ENCODE data around the gene FGF18.
A peak's percentile ranks its signal among the peaks of the same experiment; 100 is the strongest.

The FGF18 gene

GRCh38 chr5:171416160-171417049, 3.0 kb upstream of the FGF18 start:
- Histone ChIP-seq H3K4me1 (ENCODE audit: control insufficient read depth, insufficient read depth, low read length) (peaks cover 21% of the 10 kb centered on the region), H3K27me3 (ENCODE audit: control insufficient read depth, insufficient read depth, low read length) (no peaks in the 10 kb centered on the region), H3K4me2 (ENCODE audit: low read length) (no peak overlapping the region), H3K4me3 (ENCODE audit: low read length) (no peak overlapping the region), H3K9me3 (replicated peaks; ENCODE audit: low read length) (no peaks in the 10 kb centered on the region), H3K36me3 (ENCODE audit: insufficient read depth, low read length) (peaks cover 31% of the 10 kb centered on the region), H3K9ac (ENCODE audit: low read depth, low read length) (no peak overlapping the region)

GRCh38 chr5:171418316-171418981, 998 bp upstream of the FGF18 start:
- Histone ChIP-seq H3K4me1 (ENCODE audit: control insufficient read depth, insufficient read depth, low read length) (peaks cover 21% of the 10 kb centered on the region), H3K4me3 (ENCODE audit: low read length) (peak overlapping the region; percentile 62), H3K9ac (ENCODE audit: low read depth, low read length) (no peak overlapping the region), H3K36me3 (ENCODE audit: insufficient read depth, low read length) (peaks cover 12% of the 10 kb centered on the region), H3K27me3 (ENCODE audit: control insufficient read depth, insufficient read depth, low read length) (no peaks in the 10 kb centered on the region), H3K4me2 (ENCODE audit: low read length) (peak overlapping the region; percentile 86), H3K9me3 (replicated peaks; ENCODE audit: low read length) (no peaks in the 10 kb centered on the region)

- Histone ChIP-seq H3K4me2 (ENCODE audit: low read length) (peak overlapping the region; percentile 86), H3K27me3 (ENCODE audit: control insufficient read depth, insufficient read depth, low read length) (no peaks in the 10 kb centered on the region), H3K9ac (ENCODE audit: low read depth, low read length) (no peak overlapping the region), H3K4me1 (ENCODE audit: control insufficient read depth, insufficient read depth, low read length) (peaks cover 21% of the 10 kb centered on the region), H3K36me3 (ENCODE audit: insufficient read depth, low read length) (peaks cover 4% of the 10 kb centered on the region), H3K4me3 (ENCODE audit: low read length) (peak overlapping the region; percentile 59), H3K9me3 (replicated peaks; ENCODE audit: low read length) (no peaks in the 10 kb centered on the region)
These were observed 412 bp downstream of the FGF18 start for GRCh38 chr5:171419688-171420430.

GRCh38 chr5:171420431-171421241, 1.2 kb downstream of the FGF18 start:
- Histone ChIP-seq H3K9me3 (replicated peaks; ENCODE audit: low read length) (no peaks in the 10 kb centered on the region), H3K4me2 (ENCODE audit: low read length) (peak overlapping the region; percentile 86), H3K9ac (ENCODE audit: low read depth, low read length) (no peak overlapping the region), H3K4me3 (ENCODE audit: low read length) (peak overlapping the region; percentile 35), H3K36me3 (ENCODE audit: insufficient read depth, low read length) (peaks cover 4% of the 10 kb centered on the region), H3K27me3 (ENCODE audit: control insufficient read depth, insufficient read depth, low read length) (no peaks in the 10 kb centered on the region), H3K4me1 (ENCODE audit: control insufficient read depth, insufficient read depth, low read length) (peaks cover 21% of the 10 kb centered on the region)

- Histone ChIP-seq H3K4me3 (ENCODE audit: low read length) (no peak overlapping the region), H3K4me2 (ENCODE audit: low read length) (peak overlapping the region; percentile 66), H3K4me1 (ENCODE audit: control insufficient read depth, insufficient read depth, low read length) (peaks cover 21% of the 10 kb centered on the region), H3K9ac (ENCODE audit: low read depth, low read length) (no peak overlapping the region), H3K27me3 (ENCODE audit: control insufficient read depth, insufficient read depth, low read length) (no peaks in the 10 kb centered on the region), H3K36me3 (ENCODE audit: insufficient read depth, low read length) (no peaks in the 10 kb centered on the region), H3K9me3 (replicated peaks; ENCODE audit: low read length) (no peaks in the 10 kb centered on the region)
These were observed 2.1 kb downstream of the FGF18 start for GRCh38 chr5:171421331-171422262.

GRCh38 chr5:171422495-171422894, 3.0 kb downstream of the FGF18 start:
- Histone ChIP-seq H3K4me1 (ENCODE audit: control insufficient read depth, insufficient read depth, low read length) (peaks cover 21% of the 10 kb centered on the region), H3K36me3 (ENCODE audit: insufficient read depth, low read length) (no peaks in the 10 kb centered on the region), H3K9me3 (replicated peaks; ENCODE audit: low read length) (no peaks in the 10 kb centered on the region), H3K27me3 (ENCODE audit: control insufficient read depth, insufficient read depth, low read length) (no peaks in the 10 kb centered on the region), H3K4me2 (ENCODE audit: low read length) (no peak overlapping the region), H3K4me3 (ENCODE audit: low read length) (no peak overlapping the region), H3K9ac (ENCODE audit: low read depth, low read length) (no peak overlapping the region)

- Histone ChIP-seq H3K27me3 (ENCODE audit: control insufficient read depth, insufficient read depth, low read length) (no peaks in the 10 kb centered on the region), H3K9me3 (replicated peaks; ENCODE audit: low read length) (no peaks in the 10 kb centered on the region), H3K4me2 (ENCODE audit: low read length) (no peak overlapping the region), H3K4me3 (ENCODE audit: low read length) (no peak overlapping the region), H3K9ac (ENCODE audit: low read depth, low read length) (no peak overlapping the region), H3K4me1 (ENCODE audit: control insufficient read depth, insufficient read depth, low read length) (peaks cover 21% of the 10 kb centered on the region), H3K36me3 (ENCODE audit: insufficient read depth, low read length) (no peaks in the 10 kb centered on the region)
These were observed 3.6 kb downstream of the FGF18 start for GRCh38 chr5:171422902-171423663.

GRCh38 chr5:171424726-171425125, 5.3 kb downstream of the FGF18 start:
- H3K9me3 ChIP-seq (replicated peaks; ENCODE audit: low read length) = no peaks in the 10 kb centered on the region
- no peak overlapping the region for H3K9ac ChIP-seq (ENCODE audit: low read depth, low read length)
- H3K4me2 ChIP-seq (ENCODE audit: low read length) = no peak overlapping the region
- no peaks in the 10 kb centered on the region for H3K27me3 ChIP-seq (ENCODE audit: control insufficient read depth, insufficient read depth, low read length)
- no peaks in the 10 kb centered on the region for H3K36me3 ChIP-seq (ENCODE audit: insufficient read depth, low read length)
- no peak overlapping the region for H3K4me3 ChIP-seq (ENCODE audit: low read length)
- H3K4me1 ChIP-seq (ENCODE audit: control insufficient read depth, insufficient read depth, low read length) = peaks cover 11% of the 10 kb centered on the region

GRCh38 chr5:171425596-171426244, 6.3 kb downstream of the FGF18 start:
- no peaks in the 10 kb centered on the region for H3K36me3 ChIP-seq (ENCODE audit: insufficient read depth, low read length)
- no peak overlapping the region for H3K4me2 ChIP-seq (ENCODE audit: low read length)
- peaks cover 6% of the 10 kb centered on the region for H3K4me1 ChIP-seq (ENCODE audit: control insufficient read depth, insufficient read depth, low read length)
- no peak overlapping the region for H3K9ac ChIP-seq (ENCODE audit: low read depth, low read length)
- no peaks in the 10 kb centered on the region for H3K9me3 ChIP-seq (replicated peaks; ENCODE audit: low read length)
- no peaks in the 10 kb centered on the region for H3K27me3 ChIP-seq (ENCODE audit: control insufficient read depth, insufficient read depth, low read length)
- no peak overlapping the region for H3K4me3 ChIP-seq (ENCODE audit: low read length)
